Psoas muscle (tissue), 8 donors: Measurements from ENCODE around the gene MTF1. TPM values are rescaled to one million over a fixed set of nuclear protein-coding genes. Genes with fewer than 3 reads are reported as not detected.

ENCODE experiments used
- ATAC-seq, 4 donors: fragments of 200-7000 bp; cut with Tn5 transposase; one replicate each; pipeline ENCODE4 v1.9.1; 2020; ENCODE audit warnings: moderate library complexity in 3 of 4, mild to moderate bottlenecking in 2 of 4
- DNase-seq, 2 donors: peaks; one replicate each; pipeline ENCODE4 v3.0.0-alpha.2; 2020
- H3K27ac ChIP-seq: fragments of 200-600 bp; one replicate; pipeline ENCODE4 v1.8.0; 2022
- H3K27me3 ChIP-seq, 3 donors: fragments of 200-600 bp in 1 of 3; one replicate each; pipeline versions ENCODE4 v1.6.1 to v1.8.0; 2013 to 2022; ENCODE audit warnings: low read length in 2 of 3, mild to moderate bottlenecking in 2 of 3, moderate library complexity in 1 of 3; ENCODE audit not compliant: insufficient read depth in 3 of 3
- H3K36me3 ChIP-seq, 2 donors: fragments of 200-600 bp in 1 of 2; one replicate each; pipeline versions ENCODE4 v1.6.1 to v1.8.0; 2013 to 2022; ENCODE audit warnings: low read depth in 1 of 2, mild to moderate bottlenecking in 1 of 2, moderate library complexity in 1 of 2; ENCODE audit not compliant: insufficient read depth in 1 of 2
- H3K4me1 ChIP-seq: fragments of 200-600 bp; one replicate; pipeline ENCODE4 v1.8.0; 2022
- H3K4me3 ChIP-seq: fragments of 200-600 bp; one replicate; pipeline ENCODE4 v1.8.0; 2022; ENCODE audit warnings: mild to moderate bottlenecking
- H3K9me3 ChIP-seq: fragments of 200-600 bp; one replicate; pipeline ENCODE4 v1.8.0; 2022
- CTCF ChIP-seq: fragments of 200-600 bp; IDR thresholded peaks from one replicate; pipeline ENCODE4 v1.8.0; 2022; ENCODE audit warnings: antibody characterized with exemption
- WGBS, 3 donors: extraction: QIAGEN DNeasy Blood & Tissue Kit; methylation state at CpG; one replicate each; pipeline versions ENCODE4 v1.1.6 to v1.1.7; 2013; 5-methylcytosine and 5-hydroxymethylcytosine counted together
- intact Hi-C, 2 donors: fragments of 100-400 bp; cut with DNase I; formaldehyde crosslinking; loops; one replicate each; pipeline versions ENCODE4 v1.11.0 to v1.14.2; 2022
- polyA plus RNA-seq, 3 donors: library from polyadenylated mRNA; stranded (reverse); fragments of 200-250 nt; gene quantifications; one replicate each; pipeline ENCODE4 v1.2.3, GENCODE V29; 2013
- total RNA-seq, 4 donors: library from RNA; stranded (reverse); fragmentation: NEBNext Ultra II Directional in 2 of 4; extraction: Animal tissue kit (Norgen Biotek cat#: 25700) in 2 of 4; gene quantifications; one replicate each; pipeline versions ENCODE4 v1.2.1 to v1.2.4, GENCODE V29; 2021 to 2023
- donor health status: healthy with polysubstance abuse.
- donor health status: DM: no; HTN: no; CAD: no; lungs with moderate emphysema.
- donor health status: Bipolar disorder and iron deficiency.
- donor health status: healthy.
- donor health status: DM: yes; HTN: yes; CAD: no.
- donor health status: DM: no; HTN: no; CAD: no.
- donor health status: DM: no; HTN: no; CAD: no.
- donor health status: DM: yes; HTN: yes; CAD: no.

MTF1 gene
- total and polyA plus RNA-seq, 7 donors, result 3.1 to 20.2 (median 13.3) TPM

DNA sequence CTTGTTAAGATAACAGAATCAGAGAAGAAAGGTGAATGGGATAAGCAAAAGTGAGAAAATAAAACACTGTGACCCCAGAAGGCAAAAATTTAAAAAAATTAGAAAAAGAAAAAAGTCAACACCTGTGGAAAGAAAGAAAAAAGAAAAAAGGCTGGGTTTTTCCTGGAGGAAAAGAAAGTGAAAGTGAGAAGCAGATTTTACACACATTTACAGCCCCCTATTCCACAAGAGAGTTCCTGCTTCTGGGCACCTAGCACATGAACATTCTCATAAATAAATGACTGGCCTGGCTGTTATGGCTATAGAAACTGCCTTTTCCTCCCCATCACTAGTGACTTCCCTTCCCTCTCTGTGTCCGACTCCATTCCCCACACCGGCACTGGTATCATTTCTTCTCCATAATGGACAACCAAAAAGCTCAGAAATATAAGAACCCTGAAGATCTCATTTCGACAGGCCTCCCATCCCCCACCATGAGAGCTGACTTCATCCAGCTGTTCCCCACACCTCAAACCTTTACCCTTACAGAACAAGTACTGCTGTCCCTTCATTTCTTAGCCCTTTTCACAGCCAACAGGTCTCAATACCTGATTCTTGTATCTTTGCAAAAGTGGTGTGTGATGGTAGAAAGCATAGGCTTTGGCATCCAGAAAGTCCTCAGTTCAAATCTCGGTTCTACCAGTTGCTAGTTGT lies 12.6 kb downstream of the MTF1 start:
- Histone ChIP-seq H3K4me3 (no peak overlapping the region), H3K9me3 (no peaks in the 10 kb centered on the region), H3K27ac (no peak overlapping the region), H3K4me1 (peaks cover 18% of the 10 kb centered on the region), H3K27me3 (no peaks in the 10 kb centered on the region), H3K36me3 (peaks cover 0 to 5% of the 10 kb centered on the region in 2 donors)
- TF ChIP-seq CTCF, result no peak
- 63 to 76% (median 67%) methylated on average over 4 of the region's 4 CpGs for WGBS, 3 donors
- DNase-seq (no peak), ATAC-seq (no peak)
- intact Hi-C loops, result no loop called here

DNA sequence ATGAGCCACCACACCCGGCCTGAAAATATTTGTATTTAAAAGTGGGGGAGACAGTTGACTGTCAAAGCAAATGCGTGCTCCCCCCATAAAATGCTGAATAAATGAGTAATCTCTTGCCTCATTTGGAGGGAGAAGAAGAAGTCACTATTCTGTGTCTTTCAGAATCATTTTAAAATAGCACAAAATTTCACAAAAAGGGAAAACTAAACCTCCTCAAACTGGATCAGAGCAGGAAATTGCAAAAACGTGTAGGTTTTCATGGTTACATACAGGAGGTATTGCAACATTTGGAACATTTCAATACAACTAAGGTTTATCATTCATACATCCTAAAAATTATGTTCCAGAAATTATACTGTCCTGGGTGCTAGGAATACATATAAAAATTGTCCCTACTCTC lies 13.6 kb downstream of the MTF1 start:
- Histone ChIP-seq H3K4me1 (peaks cover 11% of the 10 kb centered on the region), H3K4me3 (no peak overlapping the region), H3K27ac (no peak overlapping the region), H3K36me3 (peaks cover 0 to 5% of the 10 kb centered on the region in 2 donors), H3K27me3 (no peaks in the 10 kb centered on the region), H3K9me3 (no peaks in the 10 kb centered on the region)
- TF ChIP-seq CTCF, result no peak
- ATAC-seq (no peak), DNase-seq (no peak)
- intact Hi-C loops, result no loop called here
- 76 to 84% (median 81%) methylated on average over 3 of the region's 3 CpGs for WGBS, 3 donors

DNA sequence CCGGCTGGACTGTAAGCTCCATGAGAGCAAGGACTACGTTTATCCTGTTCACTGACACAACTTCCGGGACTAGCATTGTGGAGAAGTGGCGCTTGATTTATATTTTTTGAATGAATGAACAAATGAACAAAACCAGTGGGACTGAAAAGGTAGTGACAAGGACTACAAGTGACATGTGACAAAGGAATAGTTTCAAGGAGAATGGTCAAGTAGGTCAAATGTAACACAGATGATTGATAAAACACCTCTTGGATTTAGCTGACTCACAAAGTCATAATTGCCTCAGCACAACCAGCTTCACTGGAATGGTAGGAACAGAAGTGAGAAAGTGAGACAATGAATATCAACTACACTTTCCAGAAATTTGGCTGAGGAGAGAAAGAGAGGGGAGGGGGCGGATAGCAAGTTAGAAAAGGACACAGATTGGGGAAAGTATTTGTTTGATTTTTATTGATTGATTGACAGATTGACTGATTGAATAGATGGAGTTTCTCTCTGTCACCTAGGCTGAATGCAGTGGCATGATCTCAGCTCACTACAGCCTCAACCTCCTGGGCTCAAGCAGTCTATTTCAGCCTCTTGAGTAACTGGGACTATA lies 14.2 kb downstream of the MTF1 start:
- ATAC-seq, result no peak

DNA sequence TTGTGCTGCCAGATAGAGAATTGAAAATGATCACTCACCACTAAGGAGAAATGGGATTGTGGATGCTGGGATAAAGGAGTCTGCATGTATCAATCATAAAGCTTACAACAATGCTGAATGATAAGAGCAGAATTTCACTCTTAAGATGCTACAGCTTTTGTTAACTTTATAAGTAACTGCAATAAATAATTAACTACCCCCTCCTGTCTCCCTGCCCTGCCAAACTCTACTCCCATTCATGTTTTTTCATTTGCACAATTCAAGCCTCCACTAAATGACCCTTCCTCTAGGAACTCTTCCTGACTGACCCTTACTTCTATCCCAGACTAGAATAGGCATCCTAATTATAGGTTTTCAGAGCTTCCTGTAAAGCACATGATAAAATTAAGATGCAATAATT lies 14.9 kb downstream of the MTF1 start:
- no peak overlapping the region for H3K27ac ChIP-seq
- ATAC-seq (no peak), DNase-seq (no peak)
- no peaks in the 10 kb centered on the region for H3K9me3 ChIP-seq
- H3K4me1 ChIP-seq, result peaks cover 5% of the 10 kb centered on the region
- H3K27me3 ChIP-seq, result no peaks in the 10 kb centered on the region
- no peak for TF ChIP-seq CTCF
- H3K36me3 ChIP-seq, result peaks cover 0 to 11% of the 10 kb centered on the region in 2 donors
- intact Hi-C loops, result no loop called here
- no peak overlapping the region for H3K4me3 ChIP-seq

More for the DNA sequence above, 14.2 kb downstream of the MTF1 start:
- Histone ChIP-seq H3K4me3 (no peak overlapping the region), H3K27ac (no peak overlapping the region), H3K36me3 (peaks cover 0 to 5% of the 10 kb centered on the region in 2 donors), H3K27me3 (no peaks in the 10 kb centered on the region), H3K9me3 (no peaks in the 10 kb centered on the region), H3K4me1 (peaks cover 6% of the 10 kb centered on the region)
- no peak for TF ChIP-seq CTCF
- DNase-seq, result no peak
- intact Hi-C loops, result no loop called here
- 93 to 96% (median 94%) methylated on average over 5 of the region's 5 CpGs for WGBS, 3 donors
